T-helper 2 cell treated with Interferon-gamma antibody and Interleukin-4, amounts not matched to agents 5 μg/mL and 100 μg/mL, for 36 hours (primary cell): Measurements from ENCODE around the gene CD300E.
A peak's percentile ranks its signal among the peaks of the same experiment; 100 is the strongest.

Experiments
- DNase-seq: peaks from one replicate; pipeline ENCODE4 v3.0.0; 2021; ENCODE audit warnings: low spot score
- H3K27ac Mint-ChIP-seq: one replicate; pipeline ENCODE4 v1.8.0; 2021; ENCODE audit warnings: mild to moderate bottlenecking, mixed read lengths
- H3K27me3 Mint-ChIP-seq: one replicate; pipeline ENCODE4 v1.8.0; 2021; ENCODE audit warnings: low read depth, mixed read lengths
- H3K36me3 Mint-ChIP-seq: one replicate; pipeline ENCODE4 v1.8.0; 2021; ENCODE audit warnings: low read depth, mixed read lengths
- H3K4me1 Mint-ChIP-seq: one replicate; pipeline ENCODE4 v1.8.0; 2021; ENCODE audit warnings: low read depth, mixed read lengths
- H3K4me3 Mint-ChIP-seq: one replicate; pipeline ENCODE4 v1.8.0; 2022; ENCODE audit warnings: mild to moderate bottlenecking, moderate library complexity, mixed read lengths
- H3K9me3 Mint-ChIP-seq: one replicate; pipeline ENCODE4 v1.8.0; 2021; ENCODE audit warnings: mixed read lengths

CD300E gene

GRCh38 chr17:74599448-74599939, 24.0 kb downstream of the CD300E start:
- Mint-ChIP-seq H3K4me3 (no peak overlapping the region), H3K27me3 (peaks cover 29% of the 10 kb centered on the region), H3K27ac (no peak overlapping the region), H3K4me1 (peaks cover 8% of the 10 kb centered on the region), H3K36me3 (no peaks in the 10 kb centered on the region), H3K9me3 (no peaks in the 10 kb centered on the region)
- DNase-seq, result no peak

- no peaks in the 10 kb centered on the region for H3K36me3 Mint-ChIP-seq
- peaks cover 29% of the 10 kb centered on the region for H3K27me3 Mint-ChIP-seq
- no peak for DNase-seq
- H3K27ac Mint-ChIP-seq, result no peak overlapping the region
- no peaks in the 10 kb centered on the region for H3K9me3 Mint-ChIP-seq
- peaks cover 8% of the 10 kb centered on the region for H3K4me1 Mint-ChIP-seq
- H3K4me3 Mint-ChIP-seq, result no peak overlapping the region
Measured at GRCh38 chr17:74599023-74599399, 24.5 kb downstream of the CD300E start.

- no peak for DNase-seq
- peaks cover 29% of the 10 kb centered on the region for H3K27me3 Mint-ChIP-seq
- H3K36me3 Mint-ChIP-seq, result no peaks in the 10 kb centered on the region
- no peak overlapping the region for H3K27ac Mint-ChIP-seq
- H3K4me1 Mint-ChIP-seq, result peaks cover 8% of the 10 kb centered on the region
- no peaks in the 10 kb centered on the region for H3K9me3 Mint-ChIP-seq
- no peak overlapping the region for H3K4me3 Mint-ChIP-seq
Measured at GRCh38 chr17:74598346-74599022, 25.1 kb downstream of the CD300E start.

- peaks cover 10% of the 10 kb centered on the region for H3K4me1 Mint-ChIP-seq
- no peaks in the 10 kb centered on the region for H3K9me3 Mint-ChIP-seq
- no peak overlapping the region for H3K4me3 Mint-ChIP-seq
- no peak overlapping the region for H3K27ac Mint-ChIP-seq
- H3K27me3 Mint-ChIP-seq, result peaks cover 31% of the 10 kb centered on the region
- no peak for DNase-seq
- no peaks in the 10 kb centered on the region for H3K36me3 Mint-ChIP-seq
Measured at GRCh38 chr17:74597069-74597790, 26.3 kb downstream of the CD300E start.

- Mint-ChIP-seq H3K27ac (no peak overlapping the region), H3K36me3 (no peaks in the 10 kb centered on the region), H3K4me1 (peaks cover 13% of the 10 kb centered on the region), H3K4me3 (no peak overlapping the region), H3K9me3 (no peaks in the 10 kb centered on the region), H3K27me3 (peaks cover 33% of the 10 kb centered on the region)
- DNase-seq, result no peak
Measured at GRCh38 chr17:74595037-74595750, 28.3 kb downstream of the CD300E start.

- Mint-ChIP-seq H3K4me1 (peaks cover 9% of the 10 kb centered on the region), H3K4me3 (peak within 1 kb of the TSS; percentile 11), H3K27me3 (peaks cover 23% of the 10 kb centered on the region), H3K27ac (no peak within 1 kb of the TSS), H3K9me3 (no peaks in the 10 kb centered on the region), H3K36me3 (no peaks in the 10 kb centered on the region)
- no peak for DNase-seq
Measured at GRCh38 chr17:74592087-74592990, 31.2 kb downstream of the CD300E start, which contains the start of gene CD300LD. Gene CD300LD, minus strand, starts transcription at chr17:74592283. Its CDS starts 81 bp downstream, at chr17:74592202.

GRCh38 chr17:74591503-74591902, 32.0 kb downstream of the CD300E start:
- Mint-ChIP-seq H3K27ac (no peak overlapping the region), H3K36me3 (no peaks in the 10 kb centered on the region), H3K9me3 (no peaks in the 10 kb centered on the region), H3K4me1 (peaks cover 9% of the 10 kb centered on the region), H3K27me3 (peaks cover 21% of the 10 kb centered on the region), H3K4me3 (no peak overlapping the region)
- DNase-seq, result no peak

GRCh38 chr17:74585711-74586110, 37.8 kb downstream of the CD300E start:
- Mint-ChIP-seq H3K4me1 (peaks cover 2% of the 10 kb centered on the region), H3K36me3 (no peaks in the 10 kb centered on the region), H3K4me3 (no peak overlapping the region), H3K9me3 (no peaks in the 10 kb centered on the region), H3K27me3 (peaks cover 17% of the 10 kb centered on the region), H3K27ac (no peak overlapping the region)
- DNase-seq, result no peak

- DNase-seq, result no peak
- Mint-ChIP-seq H3K9me3 (no peaks in the 10 kb centered on the region), H3K4me3 (no peak overlapping the region), H3K4me1 (peaks cover 7% of the 10 kb centered on the region), H3K27me3 (peaks cover 13% of the 10 kb centered on the region), H3K27ac (no peak overlapping the region), H3K36me3 (no peaks in the 10 kb centered on the region)
Measured at GRCh38 chr17:74584292-74585060, 39.1 kb downstream of the CD300E start.

GRCh38 chr17:74582633-74583032, 40.9 kb downstream of the CD300E start:
- Mint-ChIP-seq H3K4me3 (no peak overlapping the region), H3K36me3 (no peaks in the 10 kb centered on the region), H3K27me3 (peaks cover 13% of the 10 kb centered on the region), H3K27ac (no peak overlapping the region), H3K4me1 (peaks cover 10% of the 10 kb centered on the region), H3K9me3 (no peaks in the 10 kb centered on the region)
- DNase-seq, result no peak

- Mint-ChIP-seq H3K27me3 (peaks cover 15% of the 10 kb centered on the region), H3K4me3 (no peak overlapping the region), H3K9me3 (no peaks in the 10 kb centered on the region)
Measured at GRCh38 chr17:74579900-74580299, 43.6 kb downstream of the CD300E start.

GRCh38 chr17:74578979-74579378, 44.6 kb downstream of the CD300E start:
- H3K9me3 Mint-ChIP-seq, result no peaks in the 10 kb centered on the region
- no peak overlapping the region for H3K27ac Mint-ChIP-seq
- H3K4me1 Mint-ChIP-seq, result peaks cover 10% of the 10 kb centered on the region
- no peak for DNase-seq
- peaks cover 18% of the 10 kb centered on the region for H3K27me3 Mint-ChIP-seq
- no peak overlapping the region for H3K4me3 Mint-ChIP-seq
- no peaks in the 10 kb centered on the region for H3K36me3 Mint-ChIP-seq

More at GRCh38 chr17:74579900-74580299, 43.6 kb downstream of the CD300E start:
- peaks cover 10% of the 10 kb centered on the region for H3K4me1 Mint-ChIP-seq
- DNase-seq, result no peak
- H3K36me3 Mint-ChIP-seq, result no peaks in the 10 kb centered on the region
- H3K27ac Mint-ChIP-seq, result no peak overlapping the region
